Type B pancreatic cell (in vitro differentiated cells): ENCODE data around the gene TCF4. TPM values are rescaled to one million over a fixed set of nuclear protein-coding genes. Genes with fewer than 3 reads are reported as not detected.
A peak's percentile ranks its signal among the peaks of the same experiment; 100 is the strongest.

ENCODE experiments used
- DNase-seq: peaks from one replicate; pipeline ENCODE4 v3.0.0; 2021; ENCODE audit warnings: mixed read lengths; ENCODE audit not compliant: unreplicated experiment; ENCODE audit errors: extremely low spot score
- H3K27ac Mint-ChIP-seq: 2 replicates; pipeline ENCODE4 v1.8.0; 2021; ENCODE audit warnings: mild to moderate bottlenecking, mixed read lengths
- H3K27me3 Mint-ChIP-seq: 2 replicates; pipeline ENCODE4 v1.8.0; 2021; ENCODE audit warnings: mixed read lengths
- H3K36me3 Mint-ChIP-seq: 2 replicates; pipeline ENCODE4 v1.8.0; 2021; ENCODE audit warnings: mixed read lengths
- H3K4me1 Mint-ChIP-seq: one replicate; pipeline ENCODE4 v1.8.0; 2021; ENCODE audit warnings: mixed read lengths; ENCODE audit not compliant: unreplicated experiment
- H3K4me3 Mint-ChIP-seq: 2 replicates; pipeline ENCODE4 v1.8.0; 2021; ENCODE audit warnings: mild to moderate bottlenecking, mixed read lengths
- H3K9me3 Mint-ChIP-seq: 2 replicates; pipeline ENCODE4 v1.8.0; 2021; ENCODE audit warnings: mixed read lengths
- CTCF ChIP-seq: fragments of 200-600 bp; sonication (generic); conservative IDR thresholded peaks from 2 replicates; pipeline ENCODE4 v1.5.0; 2021; ENCODE audit warnings: antibody characterized with exemption, mild to moderate bottlenecking
- total RNA-seq: library from RNA; stranded (reverse); gene quantifications from 2 replicates; pipeline ENCODE4 v1.2.1, GENCODE V29; 2021; ENCODE audit warnings: low replicate concordance

Gene TCF4
- total RNA-seq, 1 donor from 2014 or later, result 189 TPM

GRCh38 chr18:55546851-55547704 lies 40.9 kb downstream of the TCF4 start:
- H3K9me3 Mint-ChIP-seq, result peaks cover 5% of the 10 kb centered on the region
- no peak overlapping the region for H3K27ac Mint-ChIP-seq

GRCh38 chr18:55544014-55544413 lies 44.0 kb downstream of the TCF4 start:
- peaks cover 5% of the 10 kb centered on the region for H3K9me3 Mint-ChIP-seq
- H3K27ac Mint-ChIP-seq, result no peak overlapping the region
- H3K27me3 Mint-ChIP-seq, result no peaks in the 10 kb centered on the region
- H3K4me1 Mint-ChIP-seq, result peaks cover 28% of the 10 kb centered on the region
- peaks cover 11% of the 10 kb centered on the region for H3K36me3 Mint-ChIP-seq
- no peak for TF ChIP-seq CTCF
- no peak for DNase-seq
- H3K4me3 Mint-ChIP-seq, result no peak overlapping the region

More at GRCh38 chr18:55546851-55547704, 40.9 kb downstream of the TCF4 start:
- Mint-ChIP-seq H3K4me3 (peak overlapping the region; percentile 41), H3K36me3 (peaks cover 22% of the 10 kb centered on the region), H3K27me3 (no peaks in the 10 kb centered on the region), H3K4me1 (peaks cover 36% of the 10 kb centered on the region)
- TF ChIP-seq CTCF, result no peak
- DNase-seq, result no peak

GRCh38 chr18:55543130-55543704 lies 44.8 kb downstream of the TCF4 start:
- peaks cover 25% of the 10 kb centered on the region for H3K4me1 Mint-ChIP-seq
- H3K4me3 Mint-ChIP-seq, result no peak overlapping the region
- no peak for DNase-seq
- no peak overlapping the region for H3K27ac Mint-ChIP-seq
- TF ChIP-seq CTCF, result no peak
- H3K27me3 Mint-ChIP-seq, result no peaks in the 10 kb centered on the region
- H3K36me3 Mint-ChIP-seq, result peaks cover 11% of the 10 kb centered on the region
- peaks cover 5% of the 10 kb centered on the region for H3K9me3 Mint-ChIP-seq

GRCh38 chr18:55541571-55541970 lies 46.4 kb downstream of the TCF4 start:
- Mint-ChIP-seq H3K4me3 (no peak overlapping the region), H3K27ac (no peak overlapping the region), H3K27me3 (no peaks in the 10 kb centered on the region), H3K9me3 (peaks cover 5% of the 10 kb centered on the region), H3K4me1 (peaks cover 10% of the 10 kb centered on the region), H3K36me3 (peaks cover 13% of the 10 kb centered on the region)
- DNase-seq, result no peak
- TF ChIP-seq CTCF, result no peak

GRCh38 chr18:55539240-55539639 lies 48.8 kb downstream of the TCF4 start:
- Mint-ChIP-seq H3K9me3 (peaks cover 5% of the 10 kb centered on the region), H3K36me3 (peaks cover 18% of the 10 kb centered on the region), H3K27ac (no peak overlapping the region)

More at GRCh38 chr18:55539240-55539639, 48.8 kb downstream of the TCF4 start:
- no peak for TF ChIP-seq CTCF
- Mint-ChIP-seq H3K27me3 (no peaks in the 10 kb centered on the region), H3K4me3 (no peak overlapping the region), H3K4me1 (peaks cover 15% of the 10 kb centered on the region)
- no peak for DNase-seq
